Measurements from ENCODE around the gene TRIM28. TPM values are rescaled to one million over a fixed set of nuclear protein-coding genes. Genes with fewer than 3 reads are reported as not detected.
A peak's percentile ranks its signal among the peaks of the same experiment; 100 is the strongest.
"Not testable (repeated sequence)": the region's sequence is repeated elsewhere in the genome, so short reads cannot be mapped to it uniquely, and the experiment has no call there.

Gene TRIM28
- total RNA-seq, result 204 TPM

GRCh38 chr19:58543826-58544590 is at the start of gene TRIM28:
Gene TRIM28 (plus strand): TSS chr19:58544064. CDS start chr19:58544758, 694 bp downstream.
- peak; percentile 94 for ATAC-seq

- no peak for ATAC-seq
Observed at GRCh38 chr19:58497634-58498170, 46.2 kb upstream of the TRIM28 start.

GRCh38 chr19:58498316-58499020 is 45.4 kb upstream of the TRIM28 start:
- ATAC-seq, result peak; percentile 0

GRCh38 chr19:58499021-58499927 is 44.6 kb upstream of the TRIM28 start:
- peak; percentile 95 for ATAC-seq

- ATAC-seq, result no peak
Observed at GRCh38 chr19:58500242-58500641, 43.6 kb upstream of the TRIM28 start.

GRCh38 chr19:58507602-58508223 is 36.2 kb upstream of the TRIM28 start:
- ATAC-seq, result not testable (repeated sequence)

- no peak for ATAC-seq
Observed at GRCh38 chr19:58509731-58510083, 34.2 kb upstream of the TRIM28 start.

- ATAC-seq, result no peak
Observed at GRCh38 chr19:58510084-58510862, 33.6 kb upstream of the TRIM28 start.

GRCh38 chr19:58511353-58512208 is 32.3 kb upstream of the TRIM28 start, which contains the start of gene SLC27A5:
Gene SLC27A5 (minus strand): TSS chr19:58511992. CDS start chr19:58511955, 37 bp downstream.
- no peak for ATAC-seq

- ATAC-seq, result no peak
Observed at GRCh38 chr19:58513213-58513693, 30.6 kb upstream of the TRIM28 start.

- ATAC-seq, result peak; percentile 84
Observed at GRCh38 chr19:58513694-58514563, 29.9 kb upstream of the TRIM28 start.

- ATAC-seq, result no peak
Observed at GRCh38 chr19:58514564-58515022, 29.3 kb upstream of the TRIM28 start.

- ATAC-seq, result no peak
Observed at GRCh38 chr19:58515259-58515658, 28.6 kb upstream of the TRIM28 start.

GRCh38 chr19:58516246-58516836 is 27.5 kb upstream of the TRIM28 start:
- ATAC-seq, result no peak

- no peak for ATAC-seq
Observed at GRCh38 chr19:58516964-58517833, 26.7 kb upstream of the TRIM28 start.

- ATAC-seq, result peak; percentile 11
Observed at GRCh38 chr19:58518256-58519086, 25.4 kb upstream of the TRIM28 start.

GRCh38 chr19:58519087-58519354 is 24.8 kb upstream of the TRIM28 start:
- ATAC-seq, result peak; percentile 46
